GM19025 (cell line): ENCODE data around the gene ZC3H15.

Source experiments
- ATAC-seq: cut with Tn5 transposase; IDR thresholded peaks from one replicate; pipeline ENCODE4 v1.9.1; 2021; ENCODE audit warnings: mild to moderate bottlenecking, low read depth, moderate library complexity; ENCODE audit not compliant: unreplicated experiment

The ZC3H15 gene

DNA sequence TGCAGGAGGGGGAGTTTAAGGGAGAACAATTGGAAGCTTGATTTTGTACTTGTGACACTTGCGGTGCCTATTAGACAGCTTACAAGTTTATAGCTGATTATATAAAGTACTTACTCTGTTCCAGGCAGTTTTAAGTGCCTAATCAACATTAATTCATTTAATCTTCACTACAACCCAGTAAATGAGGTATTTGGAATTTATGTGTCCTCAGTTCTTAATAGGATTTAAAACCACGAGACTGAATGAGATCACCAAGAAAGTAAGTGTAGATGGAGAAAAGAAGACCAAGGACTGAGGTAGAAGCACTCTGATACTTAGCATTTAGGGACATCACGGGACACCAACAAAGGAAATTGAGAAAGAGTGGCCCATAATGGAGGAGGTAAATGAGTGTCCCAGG lies 49.8 kb downstream of the ZC3H15 start:
- no peak for ATAC-seq

DNA sequence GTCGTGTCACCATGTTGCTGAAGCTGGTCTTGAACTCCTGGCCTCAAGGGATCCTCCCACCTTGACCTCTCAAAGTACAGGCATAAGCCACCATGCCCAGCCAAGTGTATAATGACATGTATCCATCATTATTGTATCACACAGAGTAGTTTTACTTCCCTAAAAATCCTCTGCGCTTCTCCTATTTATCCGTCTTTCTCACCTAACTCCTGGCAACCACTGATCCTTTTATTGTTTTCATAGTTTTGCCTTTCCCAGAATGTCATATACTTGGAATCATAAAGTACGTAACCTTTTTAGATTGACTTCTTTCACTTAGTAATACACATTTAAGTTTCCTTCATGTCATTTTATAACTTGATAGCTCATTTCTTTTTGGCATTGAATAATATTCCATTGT lies 51.0 kb downstream of the ZC3H15 start:
- no peak for ATAC-seq

DNA sequence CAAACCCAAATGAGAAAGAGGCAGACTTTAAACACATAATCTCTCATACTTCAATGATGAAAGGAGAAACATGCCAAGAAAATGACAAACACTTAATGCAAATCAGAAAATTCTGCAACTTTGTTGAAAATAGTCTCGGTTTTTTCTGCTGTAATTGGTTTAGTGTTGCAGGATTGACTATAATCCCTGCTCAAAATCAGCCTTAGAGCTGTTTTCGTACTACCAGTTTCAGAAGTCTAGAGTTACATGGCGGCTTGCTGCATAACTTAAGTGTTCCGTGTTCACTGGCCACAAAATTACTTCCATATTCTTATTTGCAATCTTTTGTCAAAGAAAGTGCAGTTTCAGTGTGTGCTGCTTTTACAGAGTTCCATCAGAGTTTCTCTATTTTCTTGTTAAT lies 54.9 kb downstream of the ZC3H15 start:
- ATAC-seq: no peak

DNA sequence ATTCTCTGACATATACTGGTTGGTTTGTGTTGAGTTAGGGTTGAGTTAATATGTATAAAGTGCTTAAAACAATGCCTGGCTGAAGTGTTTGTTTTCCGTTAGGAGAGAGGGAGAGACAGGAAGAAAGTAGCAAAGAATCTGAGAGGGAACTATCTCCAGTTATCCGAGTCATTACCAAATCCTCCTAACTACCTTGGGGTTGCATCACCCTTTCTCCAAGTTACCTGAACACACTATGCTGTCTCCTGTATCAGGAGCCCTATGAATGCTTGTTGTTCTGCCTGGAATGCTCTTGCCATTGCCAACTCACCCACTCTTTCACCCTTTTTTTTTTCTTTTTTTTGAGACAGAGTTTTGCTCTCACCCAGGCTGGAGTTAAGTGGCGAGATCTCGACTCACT lies 55.9 kb downstream of the ZC3H15 start:
- ATAC-seq: no peak

- ATAC-seq: no peak
These were observed 57.6 kb downstream of the ZC3H15 start for GRCh38 chr2:186543561-186544131.

DNA sequence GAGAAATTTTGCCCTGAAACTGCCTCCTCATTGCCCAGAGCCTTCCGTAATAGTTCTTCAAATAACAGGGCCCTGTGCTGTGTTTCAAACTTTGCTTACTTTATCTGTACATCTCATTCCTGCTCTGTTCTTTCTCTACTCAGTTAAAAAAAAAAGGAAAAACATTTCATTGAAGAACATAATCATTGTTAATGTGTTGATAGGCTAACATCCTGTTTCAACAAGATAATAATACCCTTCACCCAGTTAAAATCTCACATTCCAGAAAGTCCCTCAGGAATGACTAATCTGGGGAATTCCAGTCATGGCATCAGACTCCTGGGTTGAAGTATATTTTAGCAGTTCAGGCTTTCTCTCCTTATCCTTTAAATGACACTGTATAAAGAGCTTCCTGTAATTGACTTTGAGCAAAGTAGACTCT lies 58.2 kb downstream of the ZC3H15 start:
- ATAC-seq: no peak

DNA sequence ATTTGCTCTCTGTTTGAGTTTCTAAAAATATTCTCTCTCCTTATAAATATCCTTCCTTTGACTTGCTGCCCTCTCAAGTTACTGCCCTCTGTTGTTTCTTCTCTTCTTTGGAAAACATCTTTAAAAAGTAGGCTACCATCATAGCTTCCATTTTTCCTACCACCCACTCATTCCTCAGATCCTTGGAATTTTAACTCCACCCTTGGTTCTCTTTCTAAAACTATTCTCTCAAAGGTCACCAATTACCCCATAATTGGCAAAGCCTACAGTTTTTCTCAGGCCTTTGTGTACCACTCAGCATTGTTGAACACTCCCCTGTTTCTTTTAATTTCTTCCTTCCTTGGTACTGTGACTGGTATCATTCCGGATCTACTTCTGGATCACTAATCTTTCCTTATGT lies 60.8 kb downstream of the ZC3H15 start:
- no peak for ATAC-seq

DNA sequence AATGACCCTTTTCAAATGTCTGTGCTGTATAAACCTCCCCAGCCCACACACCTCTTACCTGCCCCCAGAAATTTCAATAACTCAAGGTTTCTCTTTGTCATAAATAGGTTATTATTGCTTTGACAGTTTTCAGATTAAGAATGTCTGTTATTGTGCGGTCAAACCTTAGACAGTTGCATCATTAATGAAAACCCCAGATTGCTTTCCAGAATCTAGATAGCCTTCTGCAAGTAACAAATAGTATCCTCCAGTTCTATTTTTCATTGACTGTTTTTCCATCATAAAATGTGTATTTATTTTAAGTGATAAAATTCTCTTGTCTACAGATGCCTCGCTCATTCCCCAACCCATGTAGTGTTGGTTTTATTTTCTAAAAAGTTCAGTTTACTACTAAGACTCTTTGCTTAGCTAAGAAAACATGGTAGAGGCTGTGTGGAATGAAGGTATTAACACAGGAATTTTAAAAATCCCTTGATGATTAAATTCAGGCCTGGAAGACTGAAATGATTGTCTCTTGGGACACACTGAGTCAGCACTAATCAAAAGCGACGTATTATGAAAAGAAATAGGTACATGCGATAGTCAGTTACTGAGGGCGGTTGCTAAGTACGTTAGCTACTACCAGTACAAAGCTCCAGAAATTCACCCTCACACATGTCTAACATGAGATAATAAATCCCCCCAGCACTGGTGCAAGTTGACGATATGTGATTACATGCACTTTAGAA lies 65.4 kb downstream of the ZC3H15 start:
- ATAC-seq: no peak

DNA sequence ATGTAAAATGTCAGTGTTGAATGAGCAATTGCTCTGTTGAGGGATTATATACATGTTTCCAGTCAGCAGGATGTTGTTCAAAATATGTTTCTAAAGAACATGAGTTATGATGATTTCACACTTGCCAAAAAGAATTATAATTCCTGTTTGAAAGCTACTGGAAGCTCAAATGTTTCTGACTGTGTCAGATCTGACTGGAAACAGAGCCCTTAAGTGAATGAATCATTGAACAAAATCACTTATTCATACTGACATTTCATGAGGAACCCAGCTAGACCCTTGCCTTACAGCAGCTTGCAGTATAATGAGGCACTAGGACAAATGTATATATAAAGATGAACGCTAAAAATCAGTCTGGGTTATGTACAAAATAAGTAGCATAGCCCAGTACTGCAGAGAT lies 68.4 kb downstream of the ZC3H15 start:
- no peak for ATAC-seq

- ATAC-seq: no peak
These were observed 69.0 kb downstream of the ZC3H15 start for GRCh38 chr2:186554850-186555671.

GRCh38 chr2:186558512-186559276 lies 72.6 kb downstream of the ZC3H15 start:
- no peak for ATAC-seq
